RWPE2 (cell line): ENCODE results near the gene SAMD5.

Experiments used
- ATAC-seq: fragments of 200-7000 bp; cut with Tn5 transposase; 3 replicates; pipeline ENCODE4 v1.9.1; 2021; ENCODE audit warnings: low read depth
- DNase-seq: peaks from one replicate; pipeline ENCODE4 v3.0.0-alpha.2; 2020; ENCODE audit warnings: low spot score
- H3K27ac ChIP-seq: fragments of 450-650 bp; 2 replicates; pipeline ENCODE4 v1.5.1; 2017; ENCODE audit warnings: mild to moderate bottlenecking; ENCODE audit not compliant: poor library complexity, severe bottlenecking
- H3K27me3 ChIP-seq: fragments of 250-450 bp; sonication (Bioruptor Pico); 2 replicates; pipeline ENCODE4 v1.5.1; 2021; ENCODE audit warnings: mild to moderate bottlenecking, moderate library complexity; ENCODE audit not compliant: insufficient read depth, poor library complexity, severe bottlenecking
- H3K36me3 ChIP-seq: fragments of 250-450 bp; sonication (Bioruptor Pico); 2 replicates; pipeline ENCODE4 v1.5.1; 2020; ENCODE audit warnings: low read depth, mild to moderate bottlenecking, moderate library complexity
- H3K4me1 ChIP-seq: fragments of 250-450 bp; sonication (Bioruptor Pico); 2 replicates; pipeline ENCODE4 v1.5.1; 2021; ENCODE audit warnings: mild to moderate bottlenecking, moderate library complexity; ENCODE audit not compliant: insufficient read depth, poor library complexity, severe bottlenecking
- H3K4me3 ChIP-seq: fragments of 250-450 bp; sonication (Bioruptor Pico); 2 replicates; pipeline ENCODE4 v1.5.1; 2021; ENCODE audit warnings: mild to moderate bottlenecking, moderate library complexity; ENCODE audit not compliant: severe bottlenecking
- H3K9me3 ChIP-seq: fragments of 250-450 bp; sonication (Bioruptor Pico); 2 replicates; pipeline ENCODE4 v1.5.1; 2021; ENCODE audit warnings: mild to moderate bottlenecking, moderate library complexity; ENCODE audit not compliant: severe bottlenecking
- CTCF ChIP-seq: fragments of 450-650 bp; IDR thresholded peaks from one replicate; pipeline ENCODE4 v1.5.1; 2017; ENCODE audit warnings: mild to moderate bottlenecking, moderate library complexity; ENCODE audit not compliant: poor library complexity, severe bottlenecking

SAMD5 gene

GRCh38 chr6:147504848-147505247, 3.6 kb upstream of the SAMD5 start:
- no peak for TF ChIP-seq CTCF
- DNase-seq (no peak), ATAC-seq (no peak)
- Histone ChIP-seq H3K9me3 (no peaks in the 10 kb centered on the region), H3K4me1 (no peaks in the 10 kb centered on the region), H3K27ac (no peak overlapping the region), H3K27me3 (peaks cover 22% of the 10 kb centered on the region), H3K36me3 (no peaks in the 10 kb centered on the region), H3K4me3 (no peak overlapping the region)

GRCh38 chr6:147506704-147507114, 1.8 kb upstream of the SAMD5 start:
- ATAC-seq (peak; percentile 40; the same call in 2 of the 3 replicates), DNase-seq (no peak)
- no peaks in the 10 kb centered on the region for H3K36me3 ChIP-seq
- no peaks in the 10 kb centered on the region for H3K4me1 ChIP-seq
- no peaks in the 10 kb centered on the region for H3K9me3 ChIP-seq
- H3K4me3 ChIP-seq = peak overlapping the region; percentile 41
- H3K27ac ChIP-seq = no peak overlapping the region
- peaks cover 32% of the 10 kb centered on the region for H3K27me3 ChIP-seq
- TF ChIP-seq CTCF = peak; percentile 89

- no peak for TF ChIP-seq CTCF
- no peak for DNase-seq
- no peaks in the 10 kb centered on the region for H3K9me3 ChIP-seq
- no peak overlapping the region for H3K27ac ChIP-seq
- no peaks in the 10 kb centered on the region for H3K36me3 ChIP-seq
- ATAC-seq = peak; percentile 35; the same call in 2 of the 3 replicates
- peaks cover 32% of the 10 kb centered on the region for H3K27me3 ChIP-seq
- H3K4me1 ChIP-seq = no peaks in the 10 kb centered on the region
- H3K4me3 ChIP-seq = peak overlapping the region; percentile 41
These were observed 1.1 kb upstream of the SAMD5 start for GRCh38 chr6:147507162-147508041.

GRCh38 chr6:147508866-147509608, 547 bp downstream of the SAMD5 start:
- H3K4me3 ChIP-seq = peak overlapping the region; percentile 41
- TF ChIP-seq CTCF = no peak
- DNase-seq = no peak

More at GRCh38 chr6:147508866-147509608, 547 bp downstream of the SAMD5 start:
- Histone ChIP-seq H3K9me3 (no peaks in the 10 kb centered on the region), H3K4me1 (no peaks in the 10 kb centered on the region), H3K36me3 (no peaks in the 10 kb centered on the region), H3K27ac (no peak overlapping the region), H3K27me3 (peaks cover 32% of the 10 kb centered on the region)
- ATAC-seq = peak; percentile 15
